GM18505 (cell line): ENCODE measurements around the gene GCFC2.
"Not testable (repeated sequence)": the region's sequence is repeated elsewhere in the genome, so short reads cannot be mapped to it uniquely, and the experiment has no call there.

Source experiments
- ATAC-seq: cut with Tn5 transposase; IDR thresholded peaks from one replicate; pipeline ENCODE4 v1.9.1; 2021; ENCODE audit not compliant: unreplicated experiment
- POLR2A ChIP-seq: IDR thresholded peaks from 4 replicates; pipeline ENCODE4 v1.6.1; 2011; ENCODE audit warnings: borderline replicate concordance; ENCODE audit not compliant: insufficient read depth, insufficient read length; ENCODE audit errors: extremely low read depth

GCFC2 gene

GRCh38 chr2:75709297-75709696 lies 1.4 kb downstream of the GCFC2 start:
- ATAC-seq: no peak

DNA sequence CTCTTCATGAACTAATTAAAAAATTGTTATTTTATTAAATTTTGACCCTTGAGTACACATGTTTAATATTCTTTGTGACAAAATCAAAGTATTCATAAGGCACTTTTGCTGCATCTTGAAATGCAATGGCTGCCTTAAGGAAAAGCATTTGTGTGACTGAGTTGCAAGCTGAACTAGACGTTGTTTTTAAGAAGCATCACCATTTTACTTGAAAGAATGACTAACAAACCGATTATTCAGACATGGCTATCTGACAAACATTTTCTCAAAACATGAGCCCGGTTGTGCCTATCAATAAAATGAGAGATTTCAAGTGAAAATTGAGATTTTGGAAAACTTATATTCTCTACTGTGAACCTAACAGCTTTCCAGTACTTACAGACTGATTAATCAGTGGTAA lies 2.8 kb downstream of the GCFC2 start:
- ATAC-seq: no peak
- no peak for TF ChIP-seq POLR2A

More at GRCh38 chr2:75709297-75709696, 1.4 kb downstream of the GCFC2 start:
- no peak for TF ChIP-seq POLR2A

GRCh38 chr2:75705921-75706320 lies 4.8 kb downstream of the GCFC2 start:
- no peak for ATAC-seq
- TF ChIP-seq POLR2A: no peak

DNA sequence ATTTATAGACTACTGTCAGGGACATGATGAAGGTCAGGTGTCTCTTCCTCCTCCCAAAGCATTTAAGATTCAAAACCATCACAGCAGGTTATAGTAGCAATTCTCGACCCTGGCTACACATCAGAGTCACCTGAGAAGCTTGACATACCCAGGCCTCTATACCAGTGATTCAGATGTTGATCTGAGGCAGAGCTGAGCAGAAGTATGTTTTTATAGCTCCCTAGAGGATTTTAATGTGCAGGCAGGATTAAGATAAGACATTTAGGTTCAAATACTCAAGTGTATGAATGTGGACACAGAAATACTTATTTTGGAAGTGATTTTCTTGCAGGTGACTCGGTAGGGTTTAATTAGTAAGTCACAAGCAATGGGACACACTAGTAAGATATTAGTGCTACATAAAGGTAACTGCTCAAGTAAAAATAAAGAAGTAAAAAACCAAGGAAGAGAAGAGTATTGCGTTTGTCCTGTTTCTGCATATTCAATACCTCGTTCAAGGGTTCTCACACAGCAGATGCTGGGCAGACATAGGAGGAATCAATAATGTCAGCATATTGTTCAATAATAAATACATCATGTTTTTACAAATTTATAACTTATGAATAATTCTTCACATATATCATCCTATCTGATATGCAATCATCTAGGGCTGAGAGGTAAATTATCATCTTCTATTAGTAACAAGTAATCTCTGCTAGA lies 7.0 kb downstream of the GCFC2 start:
- no peak for ATAC-seq
- no peak for TF ChIP-seq POLR2A

DNA sequence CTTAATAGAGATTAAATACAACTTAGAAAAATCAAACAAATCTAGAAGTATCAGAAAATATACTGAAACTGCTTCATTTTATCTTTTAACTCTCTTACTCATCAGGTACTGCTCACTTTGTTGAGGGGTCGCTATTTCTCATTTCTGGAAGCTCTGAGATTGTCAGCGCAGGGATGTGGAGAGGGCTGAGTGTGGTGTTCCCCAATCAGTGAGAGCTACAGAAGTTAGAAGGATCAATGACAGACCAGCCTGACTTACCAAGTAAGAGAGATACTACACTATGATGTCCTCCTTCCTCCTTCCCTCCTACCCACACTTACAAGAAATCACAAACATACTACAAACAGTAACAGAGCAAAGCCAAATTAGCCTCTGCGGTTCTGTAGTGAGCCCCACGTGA lies 8.1 kb downstream of the GCFC2 start:
- no peak for TF ChIP-seq POLR2A
- no peak for ATAC-seq

DNA sequence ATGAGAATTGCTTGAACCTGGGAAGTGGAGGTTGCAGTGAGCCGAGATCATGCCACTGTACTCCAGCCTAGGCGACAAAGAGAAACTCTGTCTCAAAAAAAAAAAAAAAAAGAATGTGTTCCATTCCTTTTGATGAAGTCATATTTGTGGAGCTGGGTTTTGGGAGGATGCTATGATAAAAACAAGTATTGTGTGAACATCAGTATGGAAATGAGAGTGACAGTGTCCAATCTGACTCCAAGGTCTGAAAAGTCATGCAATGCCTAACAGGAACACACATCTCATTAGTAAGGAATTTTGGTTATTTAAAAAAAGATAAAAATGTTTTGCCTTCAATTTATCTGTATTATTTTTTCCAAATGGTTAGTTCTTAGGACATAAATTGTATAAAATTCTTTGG lies 11.8 kb downstream of the GCFC2 start:
- ATAC-seq: no peak
- TF ChIP-seq POLR2A: no peak

DNA sequence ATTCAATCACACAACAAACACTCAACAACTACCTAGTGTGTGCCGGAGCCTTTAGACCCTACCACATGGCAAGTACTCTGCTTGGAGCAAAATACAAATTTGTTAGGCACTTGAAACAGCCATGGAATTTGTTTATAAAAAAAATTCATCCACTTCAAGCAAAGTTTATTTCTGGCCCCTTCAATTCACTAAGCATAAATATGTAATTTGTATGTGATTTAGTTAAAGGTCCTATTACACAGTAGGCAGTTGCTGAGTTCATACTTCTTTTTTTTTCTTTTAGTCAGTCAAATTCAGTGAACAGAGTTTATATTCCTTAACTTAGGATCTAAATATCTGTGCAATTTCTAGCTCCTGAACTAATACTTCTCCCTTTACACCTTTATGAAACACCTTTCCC lies 22.5 kb downstream of the GCFC2 start:
- no peak for TF ChIP-seq POLR2A
- no peak for ATAC-seq

DNA sequence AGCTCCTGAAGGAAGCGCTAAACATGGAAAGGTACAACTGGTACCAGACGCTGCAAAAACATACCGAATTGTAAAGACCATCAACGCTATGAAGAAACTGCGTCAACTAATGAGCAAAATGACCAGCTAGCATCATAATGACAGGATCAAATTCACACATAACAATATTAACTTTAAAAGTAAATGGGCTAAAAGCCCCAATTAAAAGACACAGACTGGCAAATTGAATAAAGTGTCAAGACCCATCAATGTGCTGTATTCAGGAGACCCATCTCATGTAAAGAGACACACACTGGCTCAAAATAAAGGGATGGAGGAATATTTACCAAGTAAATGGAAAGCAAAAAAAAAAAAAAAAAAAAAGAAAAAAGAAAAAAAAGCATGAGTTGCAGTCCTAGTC lies 27.3 kb downstream of the GCFC2 start:
- not testable (repeated sequence) for ATAC-seq

GRCh38 chr2:75680402-75680801 lies 30.3 kb downstream of the GCFC2 start:
- ATAC-seq: no peak
- TF ChIP-seq POLR2A: no peak

DNA sequence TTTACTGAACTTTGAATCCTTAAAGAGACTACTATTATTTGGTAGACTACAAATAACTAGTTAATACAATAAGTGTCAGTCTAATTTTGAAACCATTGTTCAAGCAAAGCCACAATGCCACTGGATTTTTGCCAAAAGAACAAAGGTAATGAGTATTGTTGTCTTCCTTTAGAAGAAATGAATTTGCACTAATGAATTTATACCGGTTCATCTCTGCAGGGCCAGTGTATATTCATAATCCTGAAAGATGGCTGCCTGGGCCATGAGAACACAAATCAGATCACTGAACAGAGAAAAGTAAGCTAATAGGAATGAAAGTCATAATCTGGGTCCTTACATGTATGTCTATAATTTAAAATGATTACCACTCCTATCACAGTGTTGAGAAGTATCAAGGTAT lies 31.2 kb downstream of the GCFC2 start:
- ATAC-seq: no peak

DNA sequence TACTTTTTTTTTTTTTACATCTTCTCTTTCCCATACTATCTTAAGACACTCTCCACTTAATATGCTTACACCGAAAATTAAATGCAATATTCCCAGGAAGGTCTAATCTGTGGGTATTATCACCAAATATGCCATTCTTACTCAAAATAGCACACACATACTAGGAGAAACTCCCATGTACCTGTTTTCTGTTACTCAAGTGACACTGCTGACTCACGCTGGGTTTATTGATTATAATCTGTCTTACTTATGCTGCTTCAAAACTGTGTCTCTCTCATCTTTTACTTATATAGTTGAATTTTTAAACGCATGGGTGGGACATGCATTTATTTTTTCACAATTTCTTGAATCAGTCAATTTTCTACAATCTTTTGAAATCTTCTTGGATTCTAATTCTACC lies 34.3 kb downstream of the GCFC2 start:
- ATAC-seq: no peak
- no peak for TF ChIP-seq POLR2A

More for the DNA sequence above, 31.2 kb downstream of the GCFC2 start:
- no peak for TF ChIP-seq POLR2A

- no peak for ATAC-seq
- no peak for TF ChIP-seq POLR2A
Measured at GRCh38 chr2:75675908-75676307, 34.8 kb downstream of the GCFC2 start.

GRCh38 chr2:75675423-75675822 lies 35.3 kb downstream of the GCFC2 start:
- ATAC-seq: not testable (repeated sequence)

DNA sequence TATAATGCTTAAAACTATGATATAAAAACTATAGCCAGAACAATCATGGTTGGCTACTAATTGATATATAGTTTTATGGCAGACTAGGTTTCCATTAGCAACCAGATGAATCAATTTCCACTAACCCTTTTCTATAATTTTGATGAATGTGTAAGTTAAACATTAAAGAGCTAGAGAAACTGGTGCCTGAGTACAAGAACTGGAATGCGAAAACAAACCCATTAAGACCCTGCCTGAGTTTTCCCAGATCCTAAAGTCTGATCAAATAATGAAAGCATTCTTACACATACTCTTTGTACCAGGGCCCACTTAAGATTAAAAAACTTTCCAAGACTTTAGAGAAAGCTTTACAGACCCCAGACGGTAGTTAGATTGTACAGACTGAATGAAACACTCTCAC lies 42.8 kb downstream of the GCFC2 start:
- no peak for ATAC-seq
- no peak for TF ChIP-seq POLR2A

- ATAC-seq: no peak
- TF ChIP-seq POLR2A: no peak
Measured at GRCh38 chr2:75666911-75667310, 43.8 kb downstream of the GCFC2 start.
